ENCODE data around the gene SLC9A1. TPM values are rescaled to one million over a fixed set of nuclear protein-coding genes. Genes with fewer than 3 reads are reported as not detected.
"Not testable (repeated sequence)": the region's sequence is repeated elsewhere in the genome, so short reads cannot be mapped to it uniquely, and the experiment has no call there.

Gene SLC9A1
- total and polyA plus RNA-seq, 4 donors: 4.5 to 24.9 (median 13.8) TPM

GRCh38 chr1:27176323-27176722, 21.4 kb upstream of the SLC9A1 start:
- no peak for DNase-seq
- Histone ChIP-seq H3K4me3 (ENCODE audit: low read length in 2 of 2) (no peak overlapping the region), H3K36me3 (ENCODE audit: control insufficient read depth in 1 of 2, insufficient read depth in 2 of 2, low read length in 1 of 2) (no peaks in the 10 kb centered on the region), H3K9me3 (ENCODE audit: control insufficient read depth, low read length) (no peaks in the 10 kb centered on the region), H3K27me3 (ENCODE audit: control insufficient read depth in 1 of 2, insufficient read depth in 2 of 2, low read length in 1 of 2) (no peaks in the 10 kb centered on the region), H3K27ac (ENCODE audit: low read depth in 1 of 2, low read length in 2 of 2) (no peak overlapping the region), H3K4me1 (ENCODE audit: control insufficient read depth in 1 of 2, insufficient read depth in 2 of 2, low read length in 2 of 2) (no peaks in the 10 kb centered on the region)
- intact Hi-C loops (cut with DNase I): no loop called here
- WGBS, 2 donors: 85 to 93% methylated on average over 4 of the region's 4 CpGs
- ATAC-seq (ENCODE audit: low FRiP score): no peak

DNA sequence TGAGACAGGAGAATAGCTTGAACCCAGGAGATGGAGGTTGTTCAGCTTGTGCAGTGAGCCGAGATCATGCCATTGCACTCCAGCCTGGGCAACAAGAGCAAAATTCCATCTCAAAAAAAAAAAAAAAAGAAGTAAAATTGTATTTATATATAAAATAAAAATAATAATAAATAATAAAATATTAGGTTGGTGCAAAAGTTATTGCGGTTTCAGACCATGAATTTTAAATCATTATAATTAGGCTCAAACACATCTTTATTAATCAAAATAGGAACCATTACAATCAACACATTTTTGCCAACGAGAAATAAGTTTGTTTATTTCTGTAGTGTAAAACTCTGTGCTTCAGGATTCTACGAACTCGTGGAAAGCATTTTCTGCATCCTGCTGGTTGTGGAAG, 18.1 kb upstream of the SLC9A1 start:
- WGBS, 2 donors: 83 to 87% methylated on average over 5 of the region's 5 CpGs
- H3K4me3 ChIP-seq (ENCODE audit: low read length in 2 of 2); DNase-seq; H3K36me3 ChIP-seq (ENCODE audit: control insufficient read depth in 1 of 2, insufficient read depth in 2 of 2, low read length in 1 of 2); intact Hi-C loops (cut with DNase I); H3K27me3 ChIP-seq (ENCODE audit: control insufficient read depth in 1 of 2, insufficient read depth in 2 of 2, low read length in 1 of 2); H3K4me1 ChIP-seq (ENCODE audit: control insufficient read depth in 1 of 2, insufficient read depth in 2 of 2, low read length in 2 of 2); ATAC-seq (ENCODE audit: low FRiP score); H3K27ac ChIP-seq (ENCODE audit: low read depth in 1 of 2, low read length in 2 of 2); H3K9me3 ChIP-seq (ENCODE audit: control insufficient read depth, low read length): not testable (repeated sequence)

DNA sequence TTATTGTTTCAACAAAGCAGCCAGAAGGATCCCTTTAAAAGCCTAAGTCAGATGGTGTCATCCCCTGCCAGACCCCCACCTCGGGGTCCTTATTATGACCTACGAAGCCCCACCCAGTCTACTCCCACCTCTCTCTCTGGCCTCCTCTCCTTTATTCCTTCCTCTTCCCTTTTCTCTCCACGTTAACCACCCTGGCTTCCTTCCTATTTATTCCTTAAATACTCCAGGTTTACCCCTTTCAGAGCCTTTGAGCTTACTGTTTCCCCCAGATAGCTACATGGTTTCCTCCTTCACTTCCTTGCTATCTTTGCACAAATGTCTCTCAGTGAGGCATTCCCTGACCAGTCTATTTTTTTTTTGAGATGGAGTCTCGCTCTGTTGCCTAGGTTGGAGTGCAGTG, 12.0 kb upstream of the SLC9A1 start:
- no peaks in the 10 kb centered on the region for H3K4me1 ChIP-seq (ENCODE audit: control insufficient read depth in 1 of 2, insufficient read depth in 2 of 2, low read length in 2 of 2)
- DNase-seq (no peak), ATAC-seq (ENCODE audit: low FRiP score) (no peak)
- H3K27ac ChIP-seq (ENCODE audit: low read depth in 1 of 2, low read length in 2 of 2): no peak overlapping the region
- intact Hi-C loops (cut with DNase I): no loop called here
- H3K36me3 ChIP-seq (ENCODE audit: control insufficient read depth in 1 of 2, insufficient read depth in 2 of 2, low read length in 1 of 2): no peaks in the 10 kb centered on the region
- H3K4me3 ChIP-seq (ENCODE audit: low read length in 2 of 2): no peak overlapping the region
- H3K27me3 ChIP-seq (ENCODE audit: control insufficient read depth in 1 of 2, insufficient read depth in 2 of 2, low read length in 1 of 2): no peaks in the 10 kb centered on the region
- H3K9me3 ChIP-seq (ENCODE audit: control insufficient read depth, low read length): no peaks in the 10 kb centered on the region
- WGBS, 2 donors: 78 to 82% methylated on average over 4 of the region's 4 CpGs

- no peak overlapping the region for H3K27ac ChIP-seq (ENCODE audit: low read depth in 1 of 2, low read length in 2 of 2)
- intact Hi-C loops (cut with DNase I): no loop called here
- no peaks in the 10 kb centered on the region for H3K4me1 ChIP-seq (ENCODE audit: control insufficient read depth in 1 of 2, insufficient read depth in 2 of 2, low read length in 2 of 2)
- ATAC-seq (ENCODE audit: low FRiP score) (no peak), DNase-seq (no peak)
- 76 to 78% methylated on average over 1 of the region's 1 CpG for WGBS, 2 donors
- no peaks in the 10 kb centered on the region for H3K36me3 ChIP-seq (ENCODE audit: control insufficient read depth in 1 of 2, insufficient read depth in 2 of 2, low read length in 1 of 2)
- no peak overlapping the region for H3K4me3 ChIP-seq (ENCODE audit: low read length in 2 of 2)
- H3K9me3 ChIP-seq (ENCODE audit: control insufficient read depth, low read length): no peaks in the 10 kb centered on the region
- no peaks in the 10 kb centered on the region for H3K27me3 ChIP-seq (ENCODE audit: control insufficient read depth in 1 of 2, insufficient read depth in 2 of 2, low read length in 1 of 2)
Observed at GRCh38 chr1:27166351-27166802, 11.5 kb upstream of the SLC9A1 start.

DNA sequence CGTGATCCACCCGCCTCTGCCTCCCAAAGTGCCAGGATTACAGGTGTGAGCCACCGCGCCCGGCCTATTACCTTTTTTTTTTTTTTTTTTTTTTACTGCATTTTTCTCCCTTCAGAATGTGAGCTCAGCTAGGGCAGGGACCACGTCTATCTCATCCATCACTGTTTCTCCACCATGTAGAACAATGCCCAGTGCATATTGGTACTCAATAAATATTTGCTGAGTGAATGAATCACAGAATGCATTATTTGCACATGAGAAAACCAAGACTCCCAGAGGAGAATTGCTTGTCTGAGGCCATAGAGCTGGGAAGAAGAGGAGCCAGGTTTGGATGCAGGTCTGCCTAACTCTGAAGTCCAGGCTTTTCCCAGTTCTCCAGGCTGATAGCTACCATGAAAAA, 8.2 kb upstream of the SLC9A1 start:
- H3K9me3 ChIP-seq (ENCODE audit: control insufficient read depth, low read length): no peaks in the 10 kb centered on the region
- no peaks in the 10 kb centered on the region for H3K36me3 ChIP-seq (ENCODE audit: control insufficient read depth in 1 of 2, insufficient read depth in 2 of 2, low read length in 1 of 2)
- H3K4me1 ChIP-seq (ENCODE audit: control insufficient read depth in 1 of 2, insufficient read depth in 2 of 2, low read length in 2 of 2): no peaks in the 10 kb centered on the region
- no peak overlapping the region for H3K4me3 ChIP-seq (ENCODE audit: low read length in 2 of 2)
- no peak for DNase-seq
- intact Hi-C loops (cut with DNase I): no loop called here
- 95 to 97% methylated on average over 6 of the region's 6 CpGs for WGBS, 2 donors
- H3K27ac ChIP-seq (ENCODE audit: low read depth in 1 of 2, low read length in 2 of 2): no peak overlapping the region
- H3K27me3 ChIP-seq (ENCODE audit: control insufficient read depth in 1 of 2, insufficient read depth in 2 of 2, low read length in 1 of 2): no peaks in the 10 kb centered on the region
- ATAC-seq (ENCODE audit: low FRiP score): no peak

DNA sequence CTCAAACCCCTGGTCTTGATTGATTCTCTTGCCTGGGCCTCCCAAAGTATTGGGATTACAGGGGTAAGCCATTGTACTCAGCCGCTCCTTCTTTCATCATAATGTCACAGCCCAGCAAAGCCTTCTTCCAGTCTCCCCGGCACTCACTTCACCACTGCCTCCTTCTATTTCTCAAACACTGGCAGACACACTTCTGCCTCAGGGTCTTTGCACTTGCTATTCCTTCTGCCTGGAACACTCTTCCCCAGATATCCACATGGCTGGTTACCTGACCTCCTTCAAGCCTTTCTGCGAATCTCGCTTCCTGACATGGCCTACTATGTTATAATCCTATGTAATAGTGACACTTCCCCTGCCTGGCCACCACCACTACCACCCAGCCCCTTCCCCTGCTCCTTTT, 7.2 kb upstream of the SLC9A1 start:
- Histone ChIP-seq H3K27ac (ENCODE audit: low read depth in 1 of 2, low read length in 2 of 2) (no peak overlapping the region), H3K4me3 (ENCODE audit: low read length in 2 of 2) (no peak overlapping the region), H3K4me1 (ENCODE audit: control insufficient read depth in 1 of 2, insufficient read depth in 2 of 2, low read length in 2 of 2) (no peaks in the 10 kb centered on the region), H3K27me3 (ENCODE audit: control insufficient read depth in 1 of 2, insufficient read depth in 2 of 2, low read length in 1 of 2) (no peaks in the 10 kb centered on the region), H3K9me3 (ENCODE audit: control insufficient read depth, low read length) (no peaks in the 10 kb centered on the region), H3K36me3 (ENCODE audit: control insufficient read depth in 1 of 2, insufficient read depth in 2 of 2, low read length in 1 of 2) (no peaks in the 10 kb centered on the region)
- WGBS, 2 donors: 96 to 97% methylated on average over 4 of the region's 4 CpGs
- no peak for ATAC-seq (ENCODE audit: low FRiP score)
- no peak for DNase-seq
- intact Hi-C loops (cut with DNase I): no loop called here

GRCh38 chr1:27161594-27161993, 6.7 kb upstream of the SLC9A1 start:
- no peaks in the 10 kb centered on the region for H3K27me3 ChIP-seq (ENCODE audit: control insufficient read depth in 1 of 2, insufficient read depth in 2 of 2, low read length in 1 of 2)
- no peaks in the 10 kb centered on the region for H3K9me3 ChIP-seq (ENCODE audit: control insufficient read depth, low read length)
- H3K27ac ChIP-seq (ENCODE audit: low read depth in 1 of 2, low read length in 2 of 2): no peak overlapping the region
- WGBS, 2 donors: 89 to 92% methylated on average over 5 of the region's 5 CpGs
- H3K36me3 ChIP-seq (ENCODE audit: control insufficient read depth in 1 of 2, insufficient read depth in 2 of 2, low read length in 1 of 2): no peaks in the 10 kb centered on the region
- intact Hi-C loops (cut with DNase I): no loop called here
- DNase-seq (no peak), ATAC-seq (ENCODE audit: low FRiP score) (no peak)
- no peaks in the 10 kb centered on the region for H3K4me1 ChIP-seq (ENCODE audit: control insufficient read depth in 1 of 2, insufficient read depth in 2 of 2, low read length in 2 of 2)
- H3K4me3 ChIP-seq (ENCODE audit: low read length in 2 of 2): no peak overlapping the region

DNA sequence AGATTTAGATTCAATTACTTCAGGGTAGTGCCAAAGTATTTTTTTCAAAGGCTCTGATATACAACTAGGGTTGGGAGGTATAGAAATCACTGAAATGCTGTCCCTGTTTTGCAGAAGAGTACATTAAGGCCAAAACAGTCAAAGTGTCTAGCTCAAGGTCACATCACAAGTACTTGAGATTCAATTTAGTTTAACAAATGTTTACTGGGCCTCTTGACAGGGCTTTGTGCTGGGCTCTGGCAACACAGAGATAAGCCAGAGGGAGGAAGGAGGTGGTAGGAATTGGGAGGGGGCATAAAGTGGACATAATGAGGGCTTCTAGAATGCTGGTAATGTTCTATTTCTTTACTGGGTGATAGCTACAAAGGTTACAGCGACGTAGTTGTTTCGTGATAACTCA, 2.3 kb upstream of the SLC9A1 start:
- DNase-seq: no peak
- no peaks in the 10 kb centered on the region for H3K36me3 ChIP-seq (ENCODE audit: control insufficient read depth in 1 of 2, insufficient read depth in 2 of 2, low read length in 1 of 2)
- whole genome bisulfite sequencing, 2 donors: 95% methylated on average over 3 of the region's 3 CpGs
- no peaks in the 10 kb centered on the region for H3K9me3 ChIP-seq (ENCODE audit: control insufficient read depth, low read length)
- no peak overlapping the region for H3K27ac ChIP-seq (ENCODE audit: low read depth in 1 of 2, low read length in 2 of 2)
- intact Hi-C loops (cut with DNase I): no loop called here
- ATAC-seq (ENCODE audit: low FRiP score): no peak
- H3K27me3 ChIP-seq (ENCODE audit: control insufficient read depth in 1 of 2, insufficient read depth in 2 of 2, low read length in 1 of 2): no peaks in the 10 kb centered on the region
- H3K4me1 ChIP-seq (ENCODE audit: control insufficient read depth in 1 of 2, insufficient read depth in 2 of 2, low read length in 2 of 2): no peaks in the 10 kb centered on the region
- no peak overlapping the region for H3K4me3 ChIP-seq (ENCODE audit: low read length in 2 of 2)

DNA sequence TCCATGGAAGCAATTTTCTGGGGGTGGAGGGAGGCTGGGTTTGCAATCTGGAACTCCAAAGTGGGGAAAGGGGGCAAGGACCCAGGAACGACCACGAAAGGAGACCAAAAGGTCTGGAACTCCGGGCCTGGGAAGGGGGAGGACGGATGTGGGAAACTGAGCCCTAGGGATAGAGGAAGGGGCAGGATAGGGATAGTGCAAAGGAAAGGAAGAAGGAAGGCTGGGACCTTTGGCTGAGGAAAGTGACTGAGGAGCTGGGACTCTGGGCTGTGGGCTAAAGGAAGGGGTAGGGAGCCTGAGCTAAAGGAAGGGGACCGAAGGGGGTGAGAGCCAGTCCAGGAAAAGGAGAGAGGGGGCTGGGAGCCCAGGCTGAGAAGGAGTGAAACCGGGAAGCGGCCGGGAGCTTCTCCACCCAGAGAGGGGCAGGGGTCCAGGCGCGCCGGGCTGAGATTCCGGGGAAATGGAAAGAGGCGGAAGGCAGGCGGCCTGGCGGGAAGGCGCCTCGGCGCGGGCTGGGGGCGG, 395 bp downstream of the SLC9A1 start:
- peak overlapping the region; percentile 77 to 78 for H3K27ac ChIP-seq (ENCODE audit: low read depth in 1 of 2, low read length in 2 of 2)
- peak overlapping the region; percentile 59 to 82 for H3K4me3 ChIP-seq (ENCODE audit: low read length in 2 of 2)
- ATAC-seq (ENCODE audit: low FRiP score) (peak; percentile 21), DNase-seq (no peak)
- no peaks in the 10 kb centered on the region for H3K4me1 ChIP-seq (ENCODE audit: control insufficient read depth in 1 of 2, insufficient read depth in 2 of 2, low read length in 2 of 2)
- intact Hi-C loops (cut with DNase I): loop anchor here (2.0 kb wide), 1 partner anchor 36 kb away; no protein-coding TSS in a partner anchor
- H3K27me3 ChIP-seq (ENCODE audit: control insufficient read depth in 1 of 2, insufficient read depth in 2 of 2, low read length in 1 of 2): no peaks in the 10 kb centered on the region
- H3K9me3 ChIP-seq (ENCODE audit: control insufficient read depth, low read length): no peaks in the 10 kb centered on the region
- 0 to 1% methylated on average over 10 to 20 of the region's 20 CpGs for WGBS, 2 donors
- no peaks in the 10 kb centered on the region for H3K36me3 ChIP-seq (ENCODE audit: control insufficient read depth in 1 of 2, insufficient read depth in 2 of 2, low read length in 1 of 2)
